ENCODE results near the gene PJA2.

The PJA2 gene

DNA sequence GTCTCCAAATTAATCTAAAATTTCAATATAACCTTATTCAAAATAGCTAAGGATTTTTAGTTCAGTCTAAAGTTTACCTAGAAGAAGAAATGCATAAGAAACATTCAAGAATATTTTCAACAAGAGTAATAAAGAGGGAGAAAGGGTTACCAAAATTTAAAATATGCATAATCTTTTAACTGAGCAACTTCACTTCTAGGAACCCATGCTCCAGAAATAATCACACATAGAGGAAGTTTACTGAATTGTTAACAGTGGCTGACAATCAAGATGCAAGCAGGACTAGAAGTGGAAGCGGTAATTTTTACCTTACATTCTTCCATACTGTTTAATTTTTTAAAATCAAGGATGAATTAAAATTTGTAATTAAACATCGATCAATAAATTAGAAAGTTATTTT, 1.9 kb downstream of the PJA2 start:
- no peak for DNase-seq (ENCODE audit: low read depth)

DNA sequence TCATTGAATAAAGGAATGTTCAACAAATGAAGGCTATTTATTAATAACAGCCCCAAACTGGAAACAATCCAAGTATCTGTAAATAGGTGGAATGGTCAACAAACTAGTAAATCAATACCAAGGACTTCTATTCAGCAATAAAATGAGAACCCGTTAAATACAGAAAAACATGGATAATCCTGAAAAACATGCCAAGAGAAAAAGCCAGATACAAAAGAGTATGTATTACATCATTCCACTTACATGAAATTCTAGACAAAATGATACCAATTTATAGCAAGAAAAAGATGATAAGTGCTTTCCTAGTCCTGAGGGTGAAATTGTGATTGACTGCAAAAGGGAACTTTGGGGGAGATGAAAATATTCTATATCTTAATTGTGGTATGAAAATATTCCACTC, 3.1 kb downstream of the PJA2 start:
- no peak for DNase-seq (ENCODE audit: low read depth)

DNA sequence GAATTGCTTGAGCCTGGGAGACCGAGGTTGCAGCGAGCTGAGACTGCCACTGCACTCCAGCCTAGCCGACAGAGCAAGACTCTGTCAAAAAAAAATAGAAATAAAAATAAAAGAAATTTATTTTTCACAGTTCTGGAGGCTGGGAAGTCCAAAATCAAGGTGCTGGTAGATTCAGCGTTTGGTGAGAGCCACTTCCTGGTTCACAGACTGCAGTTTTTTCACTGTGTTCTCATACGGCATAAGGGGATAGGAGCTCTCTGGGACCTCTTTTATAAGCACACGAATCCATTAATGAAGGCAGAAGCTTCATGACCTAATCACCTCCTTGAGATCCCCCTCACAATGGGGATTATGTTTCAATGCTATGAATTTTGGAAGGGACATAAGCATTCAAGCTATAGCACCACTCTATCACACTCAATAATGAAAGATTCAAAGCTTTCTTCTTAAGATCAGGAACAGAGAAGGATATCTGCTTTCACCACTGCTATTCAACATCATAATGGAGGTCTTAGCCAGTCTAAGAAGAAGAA, 5.3 kb downstream of the PJA2 start:
- no peak for DNase-seq (ENCODE audit: low read depth)

DNA sequence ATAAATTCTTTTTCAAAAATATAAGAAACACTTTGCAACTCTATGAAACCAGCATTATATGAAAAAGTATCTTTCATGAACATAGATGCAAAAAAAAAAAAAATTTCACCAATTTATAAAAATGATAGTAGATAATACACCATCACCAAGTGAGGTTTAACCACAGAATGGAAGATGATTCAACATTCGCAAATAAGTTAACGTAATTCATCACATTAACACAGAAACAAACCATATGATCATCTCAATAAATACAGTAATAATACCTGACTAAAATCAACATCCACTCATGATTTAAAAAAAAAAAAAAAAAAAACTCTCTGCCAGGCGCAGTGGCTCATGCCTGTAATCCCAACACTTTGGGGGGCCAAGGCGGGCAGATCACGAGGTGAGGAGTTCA, 6.3 kb downstream of the PJA2 start:
- no peak for DNase-seq (ENCODE audit: low read depth)

DNA sequence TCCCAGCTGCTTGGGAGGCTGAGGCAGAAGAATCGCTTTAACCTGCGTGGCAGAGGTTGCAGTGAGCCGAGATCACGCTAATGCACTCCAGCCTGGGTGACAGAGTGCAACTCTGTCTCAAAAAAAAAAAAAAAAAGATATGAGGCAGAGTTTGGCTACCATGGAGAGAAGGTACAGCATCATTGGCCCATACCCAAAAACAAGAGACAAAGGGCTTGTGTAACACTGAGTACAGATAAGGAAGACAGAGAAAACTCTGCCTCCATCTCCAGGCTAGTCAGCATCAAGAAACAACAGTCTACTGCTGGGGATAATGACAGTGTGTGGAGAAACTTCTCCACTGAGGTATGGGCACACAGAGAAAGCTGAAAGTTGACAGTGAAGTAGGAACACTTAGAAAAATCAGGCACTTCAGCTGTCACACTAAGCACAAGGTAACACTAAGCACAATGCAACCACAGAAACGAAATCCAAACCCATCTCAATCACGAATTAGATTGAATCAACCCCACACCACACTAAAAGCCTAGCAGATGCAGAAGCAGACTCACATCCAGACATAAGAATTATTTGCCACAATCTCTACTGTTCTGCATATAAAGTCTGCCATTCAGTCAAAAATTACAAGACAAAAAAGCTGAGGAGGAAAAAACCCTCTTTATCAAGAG, 10.5 kb downstream of the PJA2 start:
- no peak for DNase-seq (ENCODE audit: low read depth)

DNA sequence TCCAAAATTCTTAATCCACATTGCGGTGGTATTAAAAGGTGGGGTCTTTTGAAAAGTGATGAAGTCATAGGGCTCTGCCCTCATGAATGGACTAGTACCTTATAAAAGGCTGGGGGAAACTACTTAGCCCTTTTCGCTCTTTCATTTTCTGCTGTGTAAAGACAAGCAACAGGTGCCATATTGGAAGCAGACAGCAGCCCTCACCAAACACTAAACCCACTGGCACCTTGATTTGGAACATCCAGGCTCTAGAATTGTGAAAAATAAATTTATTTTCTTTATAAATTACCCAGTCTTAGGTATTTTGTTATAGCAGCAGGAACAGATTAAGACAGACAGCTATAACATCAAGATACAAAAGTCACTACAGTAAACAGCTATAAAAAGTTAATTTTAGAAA, 12.8 kb downstream of the PJA2 start:
- no peak for DNase-seq (ENCODE audit: low read depth)

DNA sequence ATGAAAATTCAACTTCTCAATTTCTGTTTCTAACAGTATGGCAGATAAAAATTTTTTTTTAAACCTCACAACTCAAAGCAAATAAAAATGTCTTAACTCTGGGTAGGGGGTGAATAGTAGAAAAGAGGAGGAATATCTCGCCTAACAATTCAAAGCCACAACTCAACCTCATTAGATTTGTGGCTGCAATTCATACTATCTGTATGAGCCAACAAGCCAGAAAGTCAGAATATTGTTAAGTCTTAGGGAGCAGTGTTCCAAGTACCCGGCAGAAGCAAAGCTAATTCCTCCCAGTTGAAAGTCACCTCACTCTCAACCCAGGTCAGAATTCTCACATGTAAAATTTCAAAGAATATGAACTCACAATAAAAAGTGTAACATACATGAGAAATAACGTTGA, 15.0 kb downstream of the PJA2 start:
- DNase-seq (ENCODE audit: low read depth), result no peak

DNA sequence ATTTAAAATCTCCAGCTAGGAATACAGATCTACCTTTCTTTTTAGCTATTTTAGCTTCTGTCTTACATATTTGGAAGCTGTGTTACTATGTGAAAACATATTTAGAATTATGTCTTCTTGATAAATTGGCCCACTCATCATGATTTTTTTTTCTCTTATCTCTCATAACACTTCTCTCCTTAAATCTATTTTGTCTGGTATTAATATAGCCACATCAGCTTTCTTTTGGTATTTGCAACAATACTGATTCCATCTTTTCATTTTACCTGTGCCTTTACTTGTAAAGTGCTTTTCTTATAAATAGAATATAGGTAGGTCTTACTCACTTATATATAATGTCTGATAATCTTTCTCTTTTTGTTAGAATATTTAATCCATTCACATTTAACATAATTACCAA, 19.6 kb downstream of the PJA2 start:
- DNase-seq (ENCODE audit: low read depth), result no peak

DNA sequence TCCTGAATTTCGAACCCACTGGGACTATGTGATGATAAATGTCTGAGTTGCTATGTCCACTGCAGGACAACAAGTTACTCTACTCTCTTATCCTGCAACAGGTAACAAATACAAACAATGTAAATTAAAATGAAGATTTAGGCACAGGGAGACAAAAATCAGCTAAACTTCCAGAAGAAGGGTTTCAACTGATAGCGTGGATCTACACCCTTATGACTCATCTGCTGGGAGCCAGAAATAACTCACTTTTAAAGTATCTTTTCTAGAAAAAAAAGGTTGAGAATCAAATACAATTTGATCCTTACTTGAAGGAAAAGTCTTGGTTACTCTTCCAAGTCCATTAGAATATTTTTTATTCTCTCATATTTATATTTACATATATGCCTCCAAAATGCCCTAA, 21.4 kb downstream of the PJA2 start:
- no peak for DNase-seq (ENCODE audit: low read depth)

DNA sequence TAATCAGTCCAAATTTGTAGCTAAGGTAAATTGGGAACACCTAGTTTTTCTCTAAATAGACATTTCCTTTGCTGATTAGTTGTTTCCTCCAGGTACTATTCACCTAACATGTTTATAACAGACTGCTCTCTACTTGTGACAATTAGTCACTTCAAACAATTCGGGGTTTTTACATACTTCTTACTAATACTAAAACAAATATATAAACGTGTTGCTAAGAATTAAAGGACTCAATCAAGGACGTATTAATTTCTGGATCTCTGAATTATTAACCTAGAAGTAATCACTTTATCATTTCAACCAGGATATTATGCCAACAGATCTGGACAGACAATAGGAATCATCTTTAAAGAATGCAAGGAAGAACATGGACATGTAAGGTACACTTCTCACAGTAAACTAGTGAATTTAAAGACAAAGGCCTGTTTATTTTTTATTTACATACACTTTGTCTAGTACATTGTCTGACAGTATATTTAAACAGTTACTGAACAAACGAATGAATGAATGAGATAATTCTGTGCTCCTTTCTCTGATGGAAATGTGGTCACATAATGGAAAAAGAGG, 22.3 kb downstream of the PJA2 start:
- DNase-seq (ENCODE audit: low read depth), result no peak

DNA sequence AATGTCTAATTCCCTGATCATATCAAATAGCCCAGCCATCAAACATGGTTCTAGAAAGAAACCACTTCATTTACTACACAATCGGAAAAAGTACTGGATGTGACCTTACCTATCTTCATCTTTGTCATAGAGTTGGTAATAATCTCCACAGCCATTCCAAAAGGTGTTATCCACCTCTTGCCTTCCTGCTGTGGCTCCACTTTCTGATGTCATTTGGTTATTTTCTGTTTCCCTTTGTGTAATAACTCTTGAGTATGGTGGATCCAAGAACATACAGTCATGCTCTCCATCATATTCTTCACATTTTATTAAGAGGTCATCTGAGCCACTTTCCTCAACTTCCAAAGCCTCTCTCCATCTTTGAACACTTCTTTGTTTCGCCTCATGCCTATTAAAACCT, 31.7 kb downstream of the PJA2 start:
- no peak for DNase-seq (ENCODE audit: low read depth)

DNA sequence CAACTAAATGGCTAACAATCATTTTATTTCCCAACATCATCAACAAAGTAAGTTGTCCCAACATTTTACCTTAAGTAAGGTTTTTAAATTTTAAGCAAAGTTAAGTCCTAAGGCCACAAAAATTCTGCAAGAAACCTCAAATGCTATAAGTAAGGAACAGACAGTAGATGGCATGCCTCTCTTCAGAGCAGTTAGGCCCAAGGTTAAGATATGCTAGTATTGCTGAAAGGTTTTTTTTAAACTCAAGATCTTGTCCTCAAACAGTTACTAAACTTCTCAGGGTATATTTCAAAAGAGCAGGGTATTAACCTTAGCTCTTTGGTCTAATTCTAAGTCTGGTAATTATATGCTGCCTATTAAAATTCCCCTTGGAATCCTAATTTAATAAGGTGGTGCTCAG, 35.1 kb downstream of the PJA2 start:
- DNase-seq (ENCODE audit: low read depth), result no peak

DNA sequence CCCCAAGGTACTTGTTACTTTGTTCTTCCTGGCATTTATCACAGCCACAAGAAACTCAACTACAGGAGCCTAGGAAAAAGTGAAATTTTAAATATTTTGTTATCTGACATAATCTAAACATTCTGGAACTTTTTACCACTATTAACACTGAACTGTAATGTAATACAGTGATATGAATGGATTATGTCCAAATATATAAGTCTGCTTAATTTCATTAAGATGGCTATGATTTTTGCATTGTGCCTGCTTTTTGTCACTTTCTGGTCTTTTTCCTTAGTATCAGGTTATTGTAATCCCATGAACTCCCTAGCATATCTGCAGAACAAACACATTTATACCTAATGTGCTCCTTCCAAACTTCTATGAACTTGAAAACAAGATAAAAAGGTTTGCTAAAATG, 35.8 kb downstream of the PJA2 start:
- DNase-seq (ENCODE audit: low read depth), result no peak

DNA sequence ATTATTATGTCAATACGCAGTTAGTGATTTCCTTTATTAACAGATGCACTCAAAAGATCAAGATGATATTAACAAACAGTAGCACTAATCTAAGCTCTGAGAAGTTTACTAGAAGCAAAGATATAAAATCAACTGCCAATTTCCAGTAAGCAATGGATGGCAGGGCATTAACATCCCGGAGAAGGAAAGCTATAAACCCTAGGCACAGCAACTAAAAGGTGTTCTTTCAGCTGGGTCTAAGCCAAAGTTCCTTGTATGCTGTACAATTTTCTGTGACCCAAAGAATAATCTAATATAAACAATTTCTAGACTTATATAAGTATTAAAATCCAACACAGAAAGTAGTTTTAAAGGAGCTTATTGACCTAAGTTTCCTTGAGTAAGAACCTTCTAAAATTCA, 39.4 kb downstream of the PJA2 start:
- DNase-seq (ENCODE audit: low read depth), result no peak

DNA sequence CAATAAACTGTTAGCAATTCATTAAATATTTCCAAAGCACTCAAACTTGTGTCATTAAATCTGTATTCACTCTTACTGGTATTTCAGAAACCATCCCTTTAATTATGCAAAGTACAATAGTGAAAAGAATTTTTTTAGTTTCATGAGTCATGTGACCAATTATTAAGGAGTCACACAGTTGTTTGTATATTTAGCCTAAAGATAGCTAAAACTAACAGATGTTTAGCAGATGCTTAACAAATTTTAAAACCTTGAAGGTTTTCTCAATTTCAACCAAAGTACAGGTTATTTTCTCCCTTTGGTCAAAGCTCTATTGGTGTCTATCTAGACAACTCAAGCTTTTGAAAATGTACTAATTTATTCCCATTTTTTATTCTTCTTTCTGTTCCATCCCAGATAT, 44.1 kb downstream of the PJA2 start:
- DNase-seq (ENCODE audit: low read depth), result no peak

DNA sequence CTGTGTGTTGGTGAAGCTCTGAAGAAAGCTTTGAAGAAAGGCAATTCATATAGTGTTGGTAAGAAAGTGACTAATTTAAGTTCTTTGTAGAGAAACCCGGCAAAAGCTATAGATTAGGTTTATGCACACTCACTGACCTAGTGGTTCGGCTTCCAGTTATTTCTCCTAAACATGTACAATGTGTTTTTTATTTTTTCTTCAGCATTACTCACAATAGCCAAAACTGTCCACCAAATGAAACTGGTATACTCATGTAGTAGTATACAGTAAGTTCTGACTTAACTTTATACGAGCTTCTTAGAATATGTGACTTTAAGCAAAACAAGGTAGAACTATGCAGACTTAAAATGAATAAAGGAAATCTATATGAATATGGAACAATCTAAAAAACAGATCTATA, 44.8 kb downstream of the PJA2 start:
- DNase-seq (ENCODE audit: low read depth), result no peak

DNA sequence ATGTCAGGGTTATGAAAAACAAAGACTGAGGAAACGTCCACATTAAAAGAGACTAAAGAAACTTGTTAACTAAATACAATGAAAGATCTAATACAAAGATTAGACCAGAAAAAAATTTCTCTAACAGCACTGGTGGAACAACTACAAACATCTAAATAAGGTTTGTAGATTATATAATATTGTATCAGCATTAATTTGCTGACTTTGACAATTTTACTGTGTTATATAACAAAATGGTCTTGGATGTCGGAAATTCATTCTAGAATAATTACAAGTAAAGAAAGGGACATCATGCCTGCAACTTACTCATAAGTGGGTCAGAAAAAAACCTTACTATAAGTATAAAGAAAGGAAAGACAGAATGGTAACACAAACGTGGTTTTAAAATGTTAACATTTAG, 50.1 kb downstream of the PJA2 start:
- no peak for DNase-seq (ENCODE audit: low read depth)

DNA sequence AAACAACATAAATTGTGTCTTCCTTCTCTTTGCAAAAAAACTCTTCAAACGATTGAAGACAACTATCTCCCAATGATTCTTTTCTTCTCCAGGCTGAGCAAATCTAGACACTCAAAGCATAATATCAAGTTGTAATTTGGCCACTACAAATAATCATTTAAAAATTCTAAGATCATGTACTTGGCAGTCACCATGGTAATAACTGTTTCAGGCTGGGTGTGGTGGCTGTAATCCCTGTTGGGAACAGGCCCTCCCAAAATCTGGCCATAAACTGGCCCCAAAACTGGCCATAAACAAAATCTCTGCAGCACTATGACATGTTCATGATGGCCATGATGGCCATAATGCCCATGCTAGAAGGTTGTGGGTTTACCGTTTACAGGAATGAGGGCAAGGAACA, 52.0 kb downstream of the PJA2 start:
- no peak for DNase-seq (ENCODE audit: low read depth)

DNA sequence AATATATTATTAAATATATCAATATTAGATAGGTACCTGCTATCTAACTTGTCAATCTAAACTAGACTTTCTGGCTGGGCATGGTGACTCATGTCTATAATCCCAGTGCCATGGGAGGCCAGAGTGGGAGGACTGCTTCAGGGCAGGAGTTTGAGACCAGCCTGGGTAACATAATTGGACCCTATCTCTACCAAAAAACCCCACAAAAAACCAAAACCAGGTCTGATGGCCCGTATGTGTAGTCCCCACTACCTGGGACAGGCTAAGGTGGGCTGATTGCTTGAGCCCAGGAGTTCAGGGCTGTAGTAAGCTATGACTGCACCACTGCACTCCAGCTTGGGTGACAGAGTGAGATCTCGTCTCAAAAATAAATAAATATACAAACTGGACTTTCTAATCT, 55.0 kb downstream of the PJA2 start:
- DNase-seq (ENCODE audit: low read depth), result no peak

DNA sequence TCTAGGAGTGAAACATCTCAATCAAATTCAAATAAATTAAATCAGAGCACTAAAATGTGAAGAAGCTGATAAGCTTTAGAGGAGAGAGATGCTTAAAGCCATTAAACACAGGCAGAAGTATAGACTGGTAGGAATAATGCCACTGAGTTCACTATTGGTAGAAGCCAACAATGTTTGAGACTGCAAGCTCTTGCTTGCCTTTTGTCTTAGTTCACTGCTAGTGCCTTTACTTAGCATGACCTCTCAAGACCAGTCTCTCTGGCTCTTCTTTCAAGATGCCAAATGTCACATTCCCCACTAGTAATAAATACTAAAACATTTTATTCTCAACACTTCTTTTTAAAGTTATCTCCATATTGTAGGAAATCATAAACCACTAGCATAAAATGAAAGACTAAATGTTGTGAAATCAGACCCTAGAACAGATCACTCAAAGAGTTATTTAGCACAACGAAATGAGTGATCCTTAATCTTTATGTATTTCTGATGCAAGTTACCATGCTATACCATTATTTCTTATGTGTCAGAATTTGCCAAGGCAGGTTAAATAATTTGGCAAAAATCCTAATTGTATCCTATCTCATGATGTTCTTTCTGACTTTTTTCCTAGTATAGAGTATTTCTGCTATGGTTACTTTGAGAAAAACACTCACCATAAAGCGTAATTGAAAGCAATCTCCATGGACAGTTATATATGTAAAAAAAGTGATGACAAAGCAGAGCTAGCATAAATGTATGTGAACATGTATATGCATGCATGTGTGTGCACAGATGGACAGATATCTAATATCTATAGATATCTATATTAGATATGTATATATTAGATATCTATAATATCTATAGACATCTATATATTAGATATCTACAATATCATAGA, 57.5 kb downstream of the PJA2 start:
- no peak for DNase-seq (ENCODE audit: low read depth)

DNA sequence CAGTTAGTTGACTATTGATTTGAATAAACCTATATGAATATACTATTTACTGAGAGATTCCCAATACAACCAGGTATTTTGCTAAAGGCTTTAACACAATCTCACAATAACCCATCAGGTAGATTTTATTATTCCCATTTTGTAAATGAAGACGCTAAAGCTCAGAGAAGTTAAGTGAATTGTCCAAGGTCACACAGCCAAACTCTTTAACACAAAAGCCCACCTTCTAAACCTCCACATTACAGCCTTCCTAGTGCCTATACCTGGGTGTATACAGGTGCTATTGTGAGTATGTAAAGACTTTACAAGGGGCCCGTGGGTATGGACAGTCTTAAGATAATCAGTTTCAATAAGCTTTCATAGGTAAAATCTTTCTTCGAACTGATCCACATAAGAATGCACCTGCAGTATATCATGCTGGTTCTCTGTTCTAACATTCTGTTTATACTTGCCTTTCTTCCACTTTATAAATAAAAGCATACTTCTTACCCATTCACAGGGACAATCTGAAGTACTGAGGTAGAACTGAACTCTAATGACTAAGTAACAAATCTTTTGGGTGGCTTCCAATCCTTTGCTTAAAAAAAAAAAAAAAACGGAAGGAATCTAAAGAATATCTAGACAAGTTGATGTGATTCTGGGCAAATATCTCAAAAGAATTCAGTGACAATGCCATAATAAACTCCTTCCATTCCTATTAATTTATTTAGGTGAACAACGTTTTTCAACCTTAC, 59.1 kb downstream of the PJA2 start:
- DNase-seq (ENCODE audit: low read depth), result no peak

DNA sequence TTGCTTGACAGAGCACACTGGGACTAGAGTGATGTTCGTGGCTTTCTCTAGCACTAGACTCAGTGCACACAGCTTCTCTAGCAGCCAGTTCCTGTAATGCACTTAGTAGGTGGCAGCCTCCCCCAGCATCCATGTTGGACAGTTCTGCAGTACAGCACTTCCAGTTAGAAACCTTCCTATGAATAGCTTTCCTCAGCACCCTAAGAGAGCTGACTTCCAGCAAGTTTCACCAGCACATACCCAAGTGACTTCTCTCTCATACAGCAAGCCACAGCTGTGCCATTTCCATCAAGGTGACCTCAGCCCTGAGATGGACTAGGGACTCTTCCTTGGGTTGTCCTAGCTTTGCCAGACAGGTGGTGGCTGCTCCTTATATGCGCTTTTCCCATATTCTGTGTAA, 60.4 kb downstream of the PJA2 start:
- no peak for DNase-seq (ENCODE audit: low read depth)

All from stimulated activated CD4-positive, alpha-beta T cell treated with anti-CD3 and anti-CD28 coated beads, Interleukin-2, amount 100 ng/mL, for 4 hours (primary cell).